ENCODE measurements around the gene ERC2.
A peak's percentile ranks its signal among the peaks of the same experiment; 100 is the strongest.

Gene ERC2

DNA sequence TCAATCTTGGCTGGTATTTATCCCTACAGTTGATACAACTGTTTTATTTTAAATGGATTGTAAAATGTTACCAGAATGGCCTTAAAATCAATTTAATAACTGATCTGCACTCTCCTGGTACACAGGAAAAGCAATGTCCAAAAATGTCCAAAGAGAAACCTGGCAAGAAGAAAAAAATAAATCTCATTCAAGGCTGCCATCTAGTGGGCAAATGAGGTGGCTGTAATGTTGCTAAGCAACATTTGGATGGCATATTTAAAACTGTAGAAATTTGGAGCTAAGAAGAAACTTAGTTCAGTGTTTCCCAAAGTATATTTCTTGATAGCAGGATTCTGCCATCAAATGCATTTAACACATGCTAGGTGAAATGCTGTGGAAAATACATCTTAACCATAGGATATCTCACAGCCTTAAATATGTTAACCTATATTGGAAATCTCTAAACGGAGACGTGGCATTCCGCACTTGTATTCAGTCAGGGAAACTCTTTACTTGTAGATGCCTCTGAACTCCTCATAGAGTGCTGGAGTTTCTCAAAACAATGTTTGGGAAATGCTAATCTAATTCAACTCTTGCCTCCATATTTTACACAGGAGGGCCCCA is 216.8 kb downstream of the ERC2 start:
- peak; percentile 3 for DNase-seq (ENCODE audit: low spot score)

- DNase-seq (ENCODE audit: low spot score) = no peak
These were observed 220.2 kb downstream of the ERC2 start for GRCh38 chr3:56248021-56248420.

DNA sequence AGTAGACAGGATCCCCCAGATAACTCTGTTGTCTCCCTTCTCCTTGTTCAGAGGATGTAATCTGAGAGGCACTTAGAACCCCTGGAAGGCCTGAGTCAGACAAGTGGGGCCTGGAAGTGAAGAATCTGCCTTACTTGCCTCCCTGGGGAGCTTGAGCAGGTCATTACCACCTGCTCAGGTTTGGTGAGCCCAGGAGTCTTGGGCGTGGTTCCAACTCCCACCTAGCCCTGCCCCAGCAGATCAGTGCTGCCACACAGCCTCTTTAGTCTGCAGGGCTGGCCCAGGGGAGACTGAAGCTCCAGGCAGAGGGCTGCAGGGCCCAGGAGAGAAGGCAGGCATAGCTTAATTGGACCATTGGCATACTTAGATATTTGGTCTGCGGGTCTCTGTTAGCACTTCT is 230.0 kb downstream of the ERC2 start:
- DNase-seq (ENCODE audit: low spot score) = no peak

DNA sequence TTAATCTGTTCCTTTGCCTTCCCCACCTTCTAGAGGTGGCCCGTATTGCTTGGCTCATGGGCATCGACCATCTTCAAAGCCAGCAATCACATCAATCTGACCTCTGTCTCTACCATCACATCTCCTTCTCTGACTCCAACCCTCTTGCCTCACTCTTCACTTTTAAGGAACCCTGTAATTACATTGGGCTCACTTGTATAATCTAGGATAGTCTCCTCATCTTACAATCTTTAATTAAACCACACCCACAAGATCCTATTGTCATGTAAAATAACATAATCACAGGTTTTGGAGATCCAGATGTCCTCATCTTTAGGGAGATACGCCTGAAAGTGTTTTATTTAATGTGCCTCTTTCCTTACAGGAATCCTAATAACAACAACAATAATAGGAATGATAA is 234.5 kb downstream of the ERC2 start:
- no peak for DNase-seq (ENCODE audit: low spot score)

- no peak for DNase-seq (ENCODE audit: low spot score)
These were observed 239.0 kb downstream of the ERC2 start for GRCh38 chr3:56229311-56229710.

- no peak for DNase-seq (ENCODE audit: low spot score)
These were observed 245.4 kb downstream of the ERC2 start for GRCh38 chr3:56222866-56223265.

DNA sequence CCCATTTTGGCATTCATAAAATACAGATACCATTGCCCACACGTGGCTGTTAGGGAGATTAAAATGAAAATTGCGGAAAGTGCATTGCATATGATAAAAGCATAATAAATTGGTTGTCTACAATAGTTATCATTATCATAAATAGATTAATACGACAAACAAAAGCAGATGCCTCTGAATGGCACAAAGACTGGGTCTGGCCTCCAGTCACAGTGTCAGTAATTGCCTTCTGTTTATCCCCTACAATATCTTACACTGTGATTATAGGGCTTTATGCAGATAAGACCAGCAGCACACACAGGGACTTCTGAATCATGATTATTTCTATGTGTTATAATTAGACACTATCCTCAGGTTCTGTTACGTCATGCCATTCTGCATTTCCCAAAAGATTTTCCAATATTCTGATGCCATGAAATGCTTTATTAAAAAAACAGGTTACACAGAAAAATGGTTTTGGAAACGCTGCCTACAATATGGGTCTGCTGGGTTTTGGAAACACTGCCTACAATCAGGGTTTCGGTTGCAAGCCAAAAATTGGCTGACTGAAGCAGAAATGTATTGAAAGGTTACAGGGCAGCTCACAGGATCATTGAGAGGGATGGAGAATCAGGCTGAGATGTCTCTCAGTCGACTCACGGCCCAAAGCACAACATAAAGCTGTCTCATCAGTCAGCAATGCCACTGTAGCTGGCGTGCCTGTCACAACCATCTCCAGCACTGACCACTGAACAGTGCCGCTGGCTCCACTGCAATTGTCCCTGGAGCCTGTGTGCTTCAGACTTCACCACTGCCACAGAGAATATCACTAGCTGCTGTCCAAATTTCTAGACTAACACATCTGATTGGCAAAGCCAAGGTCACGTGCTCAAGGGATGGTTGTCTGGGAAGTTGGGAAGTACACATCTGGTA is 248.1 kb downstream of the ERC2 start:
- no peak for DNase-seq (ENCODE audit: low spot score)

DNA sequence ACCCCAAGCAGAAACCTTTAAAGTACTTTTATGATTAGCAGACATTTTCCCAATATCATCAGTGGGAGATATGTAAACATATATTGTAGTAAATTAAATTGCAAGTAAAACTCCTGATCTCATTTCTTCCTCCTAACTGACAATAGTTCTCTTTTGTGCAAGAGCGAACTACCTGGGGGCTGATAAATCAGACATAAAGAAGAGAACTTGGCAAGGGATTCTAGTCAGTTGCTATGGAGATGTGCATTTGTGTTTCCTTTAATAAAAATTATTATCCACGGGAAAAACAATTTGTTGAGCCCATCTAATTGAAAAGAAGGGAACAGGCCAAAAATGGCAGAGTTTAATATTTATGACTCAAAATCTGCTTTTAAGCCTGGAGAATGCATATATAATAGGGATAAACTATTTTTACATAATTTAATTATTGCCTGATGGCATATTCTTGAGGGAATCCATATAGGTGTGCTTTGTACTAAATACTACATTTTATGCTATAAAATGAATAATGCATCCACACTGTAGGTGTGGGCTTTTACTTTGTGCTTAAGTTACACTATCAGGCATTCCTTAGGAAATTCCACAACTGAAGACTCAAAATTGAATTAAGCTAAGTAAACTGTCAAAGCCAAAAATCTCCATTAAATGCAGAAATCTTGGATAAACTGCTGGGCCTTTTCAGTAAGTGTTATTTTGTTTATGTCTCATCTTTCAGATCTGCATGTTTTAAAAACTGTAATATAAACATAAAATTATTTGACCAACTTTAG is 258.1 kb downstream of the ERC2 start:
- no peak for DNase-seq (ENCODE audit: low spot score)

- no peak for DNase-seq (ENCODE audit: low spot score)
These were observed 260.3 kb downstream of the ERC2 start for GRCh38 chr3:56207922-56208321.

GRCh38 chr3:56205406-56205805 is 262.9 kb downstream of the ERC2 start:
- no peak for DNase-seq (ENCODE audit: low spot score)

DNA sequence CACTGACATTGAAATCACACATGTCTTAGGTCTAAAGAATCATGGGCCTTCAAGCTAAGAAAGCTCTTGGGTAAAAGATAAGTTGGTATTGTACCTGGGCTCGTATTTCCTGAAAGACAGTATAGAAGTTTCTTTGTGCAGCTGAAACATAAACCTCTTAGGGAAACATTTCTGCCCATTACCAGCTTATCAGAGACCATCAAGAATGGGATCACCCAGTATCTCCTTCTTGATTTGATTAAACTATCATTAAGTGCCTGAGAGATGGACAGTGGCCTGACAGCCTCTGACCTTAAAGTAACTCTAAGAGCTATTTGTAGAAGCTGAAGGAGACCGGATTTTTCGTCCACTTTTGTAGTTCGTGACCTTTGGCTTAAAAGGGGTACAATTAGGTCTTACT is 265.3 kb downstream of the ERC2 start:
- no peak for DNase-seq (ENCODE audit: low spot score)

- no peak for DNase-seq (ENCODE audit: low spot score)
These were observed 266.9 kb downstream of the ERC2 start for GRCh38 chr3:56201407-56201806.

DNA sequence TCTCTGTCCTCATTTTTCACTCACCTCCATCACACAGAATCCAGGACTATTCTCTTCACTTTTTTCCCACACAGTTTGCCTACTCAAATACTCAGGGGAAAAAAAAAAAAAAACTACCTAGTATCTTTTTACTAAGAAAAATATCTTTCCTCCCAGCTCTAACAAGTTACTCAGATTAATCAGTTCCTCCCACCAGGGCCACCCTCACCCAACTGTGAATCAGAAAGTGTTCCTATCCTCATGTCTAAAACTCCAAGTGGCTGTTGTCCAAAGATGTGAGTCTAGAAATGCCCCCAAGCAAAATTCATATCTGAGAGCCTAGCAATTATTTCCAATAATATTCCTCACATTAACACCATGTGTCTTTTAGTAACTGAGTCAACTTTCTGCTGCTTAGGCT is 268.0 kb downstream of the ERC2 start:
- DNase-seq (ENCODE audit: low spot score) = no peak

DNA sequence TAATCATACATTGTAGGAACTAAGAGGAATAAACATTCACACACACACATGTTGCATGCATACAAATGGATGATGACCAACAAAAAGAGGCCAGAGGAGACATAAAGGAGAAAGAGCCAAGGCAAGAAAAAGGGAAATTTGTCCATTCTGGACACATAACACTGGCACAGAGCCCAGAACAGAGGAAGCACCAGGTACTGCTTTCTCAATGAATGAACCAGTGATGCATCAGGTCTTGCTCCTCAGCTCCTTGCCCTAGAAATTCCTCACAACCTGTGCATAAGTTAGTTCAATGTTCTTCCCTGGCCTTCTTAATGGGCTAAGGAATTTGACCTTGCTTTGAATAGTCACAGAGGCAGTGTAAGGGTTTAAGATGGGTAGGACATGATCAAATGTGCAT is 270.3 kb downstream of the ERC2 start:
- DNase-seq (ENCODE audit: low spot score) = no peak

DNA sequence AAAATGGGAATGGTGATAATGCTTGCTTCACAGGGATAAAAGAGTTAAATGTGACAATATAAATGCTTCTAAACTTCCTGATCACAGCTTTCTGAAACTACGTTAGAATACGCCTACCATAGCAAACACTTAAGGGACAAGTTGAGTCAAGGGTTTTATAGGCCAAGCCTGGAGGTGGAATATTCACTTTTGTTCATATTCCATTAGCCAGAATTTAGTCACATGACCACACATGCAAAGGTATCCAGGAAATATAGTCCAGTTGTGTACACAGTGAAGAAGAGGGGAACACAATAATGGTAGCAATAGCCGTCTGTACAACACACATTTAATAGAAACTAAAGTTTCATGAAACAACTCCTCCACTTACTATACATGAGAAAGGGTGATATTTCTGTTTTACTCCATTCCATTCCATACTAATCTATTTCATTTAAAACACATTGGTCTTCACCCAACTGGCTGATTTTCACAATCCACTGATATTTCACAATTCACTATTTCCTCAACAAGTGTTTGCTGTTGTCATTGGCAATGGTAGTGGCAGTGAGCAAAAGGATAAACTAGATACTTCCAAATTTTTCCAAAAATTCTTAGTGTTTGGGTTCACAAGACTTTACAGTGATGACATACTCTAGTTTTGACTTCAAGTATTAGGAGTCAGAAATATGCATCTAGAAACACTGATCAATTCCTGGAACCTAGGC is 270.9 kb downstream of the ERC2 start:
- DNase-seq (ENCODE audit: low spot score) = no peak

GRCh38 chr3:56196700-56197099 is 271.6 kb downstream of the ERC2 start:
- no peak for DNase-seq (ENCODE audit: low spot score)

DNA sequence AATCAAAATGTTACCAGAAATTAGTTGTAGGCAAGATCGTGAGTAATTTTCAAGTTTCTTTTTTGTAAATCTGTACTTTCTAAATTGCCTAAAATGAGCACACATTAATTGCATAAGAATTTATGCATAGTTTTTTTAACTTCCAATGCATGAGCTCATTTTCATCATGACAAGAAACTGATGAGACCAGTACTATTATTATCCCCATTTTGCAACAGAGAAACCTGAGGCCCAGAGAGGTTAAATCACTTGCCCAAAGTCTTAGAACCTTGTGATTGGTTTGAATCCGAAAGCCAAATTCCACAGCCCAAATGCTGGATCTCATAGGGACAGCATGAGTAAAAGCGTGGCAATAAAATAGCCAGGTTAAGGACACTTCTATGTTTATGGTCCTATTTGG is 274.7 kb downstream of the ERC2 start:
- no peak for DNase-seq (ENCODE audit: low spot score)

DNA sequence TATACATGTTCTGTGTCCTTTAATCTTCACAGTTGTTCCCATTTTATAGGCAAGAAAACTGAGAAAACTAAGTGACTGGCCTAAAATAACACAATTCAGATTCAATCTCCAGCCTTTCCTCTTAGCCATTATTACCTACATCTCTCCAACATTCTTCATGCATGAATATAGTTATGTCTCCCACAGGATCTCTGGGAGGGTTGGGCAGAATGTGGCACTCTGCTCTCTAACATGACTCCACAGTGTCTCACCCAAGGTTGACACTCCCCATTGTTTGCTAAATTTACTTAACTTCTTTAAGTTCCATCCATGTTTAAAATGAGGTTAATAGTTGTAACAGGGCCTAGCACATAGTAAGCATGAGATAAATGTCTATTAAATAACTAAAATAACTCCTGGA is 276.3 kb downstream of the ERC2 start:
- no peak for DNase-seq (ENCODE audit: low spot score)

DNA sequence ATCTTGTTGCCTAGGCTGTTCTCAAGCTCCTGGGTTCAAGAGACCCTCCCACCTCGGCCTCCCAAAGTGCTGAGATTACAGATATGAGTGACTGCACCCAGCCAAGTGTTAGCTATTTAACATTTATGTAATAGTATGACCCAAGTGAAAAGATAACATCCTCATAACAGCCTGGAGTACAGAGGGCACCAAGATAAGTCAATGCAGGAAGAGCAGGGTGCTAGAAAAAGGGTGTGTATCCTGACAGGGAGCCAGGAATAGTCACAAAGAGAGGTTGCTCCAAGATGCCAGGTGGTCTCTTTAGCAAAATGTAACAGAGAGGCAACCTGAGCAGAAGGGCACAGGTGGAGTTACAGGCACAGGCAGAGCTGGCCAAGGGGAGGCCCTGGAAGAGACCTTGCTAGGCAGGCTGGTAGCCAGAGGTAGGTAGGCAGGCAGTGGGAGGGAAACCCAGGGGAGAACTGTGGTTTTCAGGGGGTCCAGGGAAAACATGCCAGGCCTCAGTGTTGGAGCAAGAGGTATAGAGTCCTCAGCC is 277.4 kb downstream of the ERC2 start:
- no peak for DNase-seq (ENCODE audit: low spot score)

DNA sequence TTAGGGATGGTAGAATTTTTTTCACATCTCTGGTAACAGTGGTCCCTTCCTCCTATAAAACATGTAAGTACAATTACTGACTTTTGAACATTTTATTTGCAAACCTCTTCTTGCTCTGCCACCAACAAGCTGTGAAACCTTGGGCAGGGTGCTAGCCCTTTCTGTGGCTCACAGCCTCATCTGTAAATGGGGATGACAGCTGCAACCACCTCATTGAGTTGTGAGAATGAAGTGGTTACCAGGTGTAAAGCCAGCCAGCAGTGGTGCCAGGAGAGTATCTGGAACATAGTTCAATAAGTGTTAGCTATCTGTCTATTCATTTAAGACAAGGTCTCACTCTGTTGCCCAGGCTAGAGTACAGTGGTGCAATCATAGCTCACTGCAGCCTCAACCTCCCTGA is 278.1 kb downstream of the ERC2 start:
- no peak for DNase-seq (ENCODE audit: low spot score)

GRCh38 chr3:56189536-56189935 is 278.7 kb downstream of the ERC2 start:
- DNase-seq (ENCODE audit: low spot score) = no peak

DNA sequence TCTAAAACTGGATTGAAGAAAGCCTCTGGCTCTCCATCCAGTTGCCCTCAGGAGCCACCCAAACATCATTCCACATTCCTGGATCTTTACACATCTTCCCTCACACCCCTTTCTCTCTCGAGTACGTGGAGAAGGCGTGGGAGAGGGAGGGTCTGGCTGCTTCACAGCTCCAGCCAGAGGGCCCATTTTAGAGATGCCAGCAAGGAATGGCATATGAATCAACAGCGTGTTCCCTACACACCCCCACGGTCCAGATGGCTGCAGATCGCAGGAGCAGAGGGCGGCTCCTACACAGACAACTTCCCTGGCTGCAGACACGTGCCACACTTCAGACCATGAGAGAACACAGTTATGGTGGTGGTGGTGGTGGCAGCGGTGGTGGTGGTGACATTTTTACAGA is 280.1 kb downstream of the ERC2 start:
- no peak for DNase-seq (ENCODE audit: low spot score)

Measured in hematopoietic multipotent progenitor cell treated with erythropoietin and hydrocortisone succinate and interleukin-3 and kit ligand, for 15 days (in vitro differentiated cells).